NCI-H2081 treated with DMSO at 0.1 percent for 48 hours (cell line): ENCODE data around the gene CYP1A1.
A peak's percentile ranks its signal among the peaks of the same experiment; 100 is the strongest.
"Not testable (repeated sequence)": the region's sequence is repeated elsewhere in the genome, so short reads cannot be mapped to it uniquely, and the experiment has no call there.

Experiments
- DNase-seq: peaks from one replicate; lab custom pipeline; 2025; lab: John Stamatoyannopoulos, UW

The CYP1A1 gene

GRCh38 chr15:74735305-74735704 is 10.0 kb upstream of the CYP1A1 start:
- no peak for DNase-seq

- no peak for DNase-seq
These were observed 7.9 kb upstream of the CYP1A1 start for GRCh38 chr15:74733269-74733668.

GRCh38 chr15:74732846-74733245 is 7.5 kb upstream of the CYP1A1 start:
- no peak for DNase-seq

GRCh38 chr15:74730619-74731316 is 5.4 kb upstream of the CYP1A1 start:
- no peak for DNase-seq

GRCh38 chr15:74729372-74729771 is 4.0 kb upstream of the CYP1A1 start:
- not testable (repeated sequence) for DNase-seq

- not testable (repeated sequence) for DNase-seq
These were observed 3.4 kb upstream of the CYP1A1 start for GRCh38 chr15:74728699-74729098.

- no peak for DNase-seq
These were observed 2.4 kb upstream of the CYP1A1 start for GRCh38 chr15:74727727-74728126.

GRCh38 chr15:74726774-74727164 is 1.4 kb upstream of the CYP1A1 start:
- no peak for DNase-seq

- DNase-seq = no peak
These were observed 781 bp upstream of the CYP1A1 start for GRCh38 chr15:74725845-74726773.

- no peak for DNase-seq
These were observed 631 bp downstream of the CYP1A1 start for GRCh38 chr15:74724570-74725224.

GRCh38 chr15:74723754-74724334 is 1.5 kb downstream of the CYP1A1 start:
- peak; percentile 34 for DNase-seq

GRCh38 chr15:74723187-74723586 is 2.1 kb downstream of the CYP1A1 start:
- DNase-seq = no peak

GRCh38 chr15:74722591-74722990 is 2.7 kb downstream of the CYP1A1 start:
- no peak for DNase-seq

GRCh38 chr15:74716651-74717050 is 8.7 kb downstream of the CYP1A1 start:
- no peak for DNase-seq

- DNase-seq = no peak
These were observed 13.0 kb downstream of the CYP1A1 start for GRCh38 chr15:74712311-74712710.

GRCh38 chr15:74710319-74711094 is 14.8 kb downstream of the CYP1A1 start:
- no peak for DNase-seq

- no peak for DNase-seq
These were observed 15.4 kb downstream of the CYP1A1 start for GRCh38 chr15:74709892-74710291.

GRCh38 chr15:74709011-74709410 is 16.3 kb downstream of the CYP1A1 start:
- DNase-seq = no peak

- no peak for DNase-seq
These were observed 28.5 kb downstream of the CYP1A1 start for GRCh38 chr15:74696808-74697207.

GRCh38 chr15:74696398-74696729 is 29.0 kb downstream of the CYP1A1 start:
- no peak for DNase-seq

GRCh38 chr15:74695597-74696397 is 29.5 kb downstream of the CYP1A1 start, which contains the start of gene EDC3:
Gene EDC3 (minus strand): TSS chr15:74696024. CDS start chr15:74675124, 20,900 bp downstream.
- DNase-seq = no peak
